GOT3 (cell line): Measurements from ENCODE around the gene PIM1.
"Not testable (repeated sequence)": the region's sequence is repeated elsewhere in the genome, so short reads cannot be mapped to it uniquely, and the experiment has no call there.

ENCODE experiments used
- DNase-seq: peaks from one replicate; lab custom pipeline; 2025; ENCODE audit warnings: mixed read lengths; lab: John Stamatoyannopoulos, UW

The PIM1 gene

GRCh38 chr6:37169496-37170272, at the start of gene PIM1:
Gene PIM1 (plus strand): TSS chr6:37170152. CDS start chr6:37170576, 424 bp downstream.
- peak; percentile 93 for DNase-seq

- no peak for DNase-seq
These were observed 48.4 kb upstream of the PIM1 start for GRCh38 chr6:37121556-37121955.

DNA sequence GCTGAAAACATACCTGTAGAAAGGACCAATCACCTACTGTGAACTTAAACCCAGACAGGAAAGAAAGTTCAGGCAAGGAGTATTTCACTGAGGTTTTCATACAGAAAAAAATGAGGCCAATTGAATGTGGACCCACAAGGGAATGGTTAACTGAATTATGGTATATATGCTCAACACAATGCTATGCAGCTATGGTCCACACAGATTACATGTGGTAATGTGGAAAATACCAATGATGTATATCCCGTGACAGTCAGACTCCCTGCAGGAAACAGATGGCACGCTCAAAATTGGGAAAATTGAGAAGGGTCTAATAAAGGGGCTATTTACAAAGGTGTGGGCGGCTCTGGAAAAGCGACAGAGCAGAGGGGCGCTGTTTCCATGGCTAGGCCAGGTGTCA, 47.1 kb upstream of the PIM1 start:
- no peak for DNase-seq

DNA sequence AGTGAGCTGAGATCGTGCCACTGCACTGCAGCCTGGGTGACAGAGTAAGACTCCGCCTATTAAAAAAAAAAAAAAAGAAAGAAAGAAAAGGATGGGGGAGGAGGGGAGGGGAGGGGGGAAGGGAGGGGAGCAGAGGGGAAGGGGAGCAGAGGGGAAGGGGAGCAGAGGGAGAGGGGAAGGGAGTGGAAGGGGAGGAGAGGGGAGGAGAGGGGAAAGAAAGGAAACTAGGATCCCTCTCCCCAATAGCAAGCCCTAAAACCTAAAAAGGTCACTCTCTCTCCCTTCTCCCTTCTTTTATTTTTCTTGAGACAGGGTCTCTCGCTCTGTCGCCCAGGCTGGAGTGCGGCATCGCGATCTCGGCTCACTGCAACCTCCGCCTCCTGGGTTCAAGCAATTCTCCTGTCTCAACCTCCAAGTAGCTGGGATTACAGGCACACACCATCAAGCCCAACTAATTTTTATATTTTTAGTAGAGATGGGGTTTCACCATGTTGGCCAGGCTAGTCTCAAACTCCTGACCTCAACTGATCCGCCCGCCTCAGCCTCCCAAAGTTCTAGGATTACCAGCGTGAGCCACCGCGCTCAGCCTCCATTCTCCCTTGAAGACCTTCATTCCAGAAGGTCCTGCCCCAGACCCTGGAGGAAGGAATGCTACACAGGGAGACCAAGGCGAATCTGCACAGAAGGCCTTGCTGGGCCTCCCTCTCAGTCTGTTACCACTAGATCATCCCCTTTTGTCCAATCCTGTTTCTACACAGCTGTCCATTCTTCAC, 45.8 kb upstream of the PIM1 start:
- DNase-seq, result no peak

GRCh38 chr6:37125774-37126492, 44.0 kb upstream of the PIM1 start:
- DNase-seq, result no peak

GRCh38 chr6:37126493-37126958, 43.4 kb upstream of the PIM1 start:
- no peak for DNase-seq

DNA sequence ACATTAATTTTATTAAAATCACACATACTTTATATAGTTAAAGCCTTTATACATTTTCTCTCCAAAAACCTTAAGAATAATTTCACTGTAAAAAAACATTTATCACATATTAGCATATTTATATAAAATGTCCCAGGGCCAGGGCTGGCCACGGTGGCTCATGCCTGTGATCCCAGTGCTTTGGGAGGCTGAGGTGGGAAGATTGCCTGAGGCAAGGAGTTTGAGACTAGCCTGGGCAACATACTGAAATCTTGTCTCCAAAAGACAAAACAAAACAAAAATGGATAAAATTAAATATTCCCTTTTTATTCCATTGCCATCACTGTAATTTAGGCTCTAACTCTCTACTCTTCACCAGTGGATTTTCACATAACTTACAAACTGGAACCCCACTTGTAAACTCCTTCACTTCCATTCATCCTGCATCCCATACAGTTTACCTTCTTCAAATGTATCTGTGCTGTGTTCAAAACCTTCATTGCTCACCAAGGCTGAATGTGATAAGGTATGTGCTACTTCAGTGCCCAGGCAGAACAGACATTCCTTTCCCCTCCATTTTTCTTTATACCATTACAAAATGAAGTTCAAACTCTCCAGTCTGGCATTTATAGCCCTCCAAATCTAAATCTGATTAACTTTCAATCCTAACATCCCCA, 42.9 kb upstream of the PIM1 start:
- no peak for DNase-seq

- no peak for DNase-seq
These were observed 41.7 kb upstream of the PIM1 start for GRCh38 chr6:37127961-37128862.

GRCh38 chr6:37128863-37129443, 41.0 kb upstream of the PIM1 start:
- DNase-seq, result not testable (repeated sequence)

DNA sequence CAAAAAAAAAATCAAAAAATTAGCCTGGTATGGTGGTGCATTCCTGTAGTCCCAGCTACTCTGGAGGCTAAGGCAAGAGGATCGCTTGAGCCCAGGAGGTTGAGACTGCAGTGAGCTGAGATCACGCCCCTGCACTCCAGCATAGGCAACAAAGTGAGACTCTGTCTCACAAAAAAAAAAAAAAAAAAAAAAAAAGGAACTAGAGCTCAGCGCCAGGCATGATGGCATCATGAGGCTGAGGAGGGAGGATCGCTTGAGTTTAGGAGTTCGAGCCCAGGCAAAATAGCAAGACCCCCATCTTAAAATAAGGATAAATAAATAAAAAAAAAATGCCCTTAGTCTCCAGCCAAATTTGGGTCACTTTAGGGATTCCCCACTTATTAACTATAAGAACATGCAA, 40.4 kb upstream of the PIM1 start:
- DNase-seq, result no peak

GRCh38 chr6:37130704-37131103, 39.2 kb upstream of the PIM1 start:
- DNase-seq, result no peak

- DNase-seq, result no peak
These were observed 38.6 kb upstream of the PIM1 start for GRCh38 chr6:37131104-37131959.

DNA sequence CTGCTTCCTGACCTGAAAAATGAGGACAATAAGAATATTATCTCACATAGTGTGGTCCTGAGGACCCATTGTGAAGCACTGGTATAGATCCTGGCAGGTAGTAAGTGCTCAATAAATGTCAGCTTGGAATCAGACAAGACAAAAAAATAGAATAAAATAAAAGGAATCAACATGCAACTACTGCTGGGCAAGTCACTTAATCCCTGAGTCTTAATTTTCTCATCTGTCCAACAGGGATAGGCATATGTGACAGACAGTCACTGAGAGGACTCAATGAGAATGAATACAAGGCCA, 38.0 kb upstream of the PIM1 start:
- no peak for DNase-seq

GRCh38 chr6:37134036-37134395, 35.9 kb upstream of the PIM1 start:
- DNase-seq, result no peak

DNA sequence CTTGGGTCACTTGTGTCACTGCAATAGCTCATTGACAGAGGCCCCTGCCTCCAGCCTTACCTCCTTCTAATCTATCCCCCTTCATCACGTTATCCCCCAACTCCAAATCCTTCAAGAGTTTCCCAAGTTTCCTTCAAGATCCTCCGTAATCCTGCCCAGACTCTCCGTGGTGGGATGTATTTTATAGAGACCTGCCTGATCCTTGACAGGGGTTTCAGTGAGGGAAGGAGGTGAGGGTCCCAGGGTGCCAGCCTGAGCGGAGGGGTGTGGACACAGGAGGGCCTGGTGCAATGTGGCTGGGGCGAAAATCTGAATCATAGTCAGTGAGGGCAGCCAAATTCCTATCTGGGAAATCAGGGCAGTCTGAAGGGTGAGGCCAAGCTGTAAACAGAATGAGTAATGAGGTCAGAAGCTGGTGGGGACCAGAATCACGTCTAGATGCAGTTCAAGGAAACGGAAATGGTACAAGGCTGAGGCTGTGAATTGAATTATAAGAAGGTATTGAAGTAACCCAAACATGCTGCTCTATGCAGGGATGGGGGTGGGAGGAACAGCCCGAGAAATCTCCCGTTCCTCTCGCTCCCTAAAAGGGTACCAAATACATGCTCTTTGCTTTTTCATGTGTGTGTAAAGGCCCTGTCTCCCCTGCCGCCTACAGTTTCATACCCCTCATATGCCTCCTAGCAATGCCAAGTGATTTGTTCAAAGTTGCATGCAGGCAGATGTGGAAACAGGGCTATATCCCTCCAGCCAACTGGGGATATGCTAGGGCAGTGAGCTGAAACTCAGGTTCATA, 35.4 kb upstream of the PIM1 start:
- no peak for DNase-seq

- no peak for DNase-seq
These were observed 33.9 kb upstream of the PIM1 start for GRCh38 chr6:37135835-37136694.

- no peak for DNase-seq
These were observed 33.1 kb upstream of the PIM1 start for GRCh38 chr6:37136821-37137200.
